GM12878 (cell line): ENCODE measurements around the gene RAMP1. TPM values are rescaled to one million over a fixed set of nuclear protein-coding genes. Genes with fewer than 3 reads are reported as not detected.

Experiments
- ATF7 ChIP-seq: fragments of 450-650 bp; IDR thresholded peaks from 2 replicates; pipeline ENCODE4 v1.6.1; 2016; ENCODE audit warnings: low read depth, mild to moderate bottlenecking
- CBFB ChIP-seq: IDR thresholded peaks from 2 replicates; pipeline ENCODE4 v1.6.1; 2016; ENCODE audit warnings: antibody characterized with exemption, low read depth
- EP300 ChIP-seq, 2 experiments: fragments of 150-350 bp in 1 of 2; IDR thresholded peaks; 2 replicates each; pipeline ENCODE4 v1.6.1; 2011 to 2012; ENCODE audit warnings: low read depth in 2 of 2, low read length in 2 of 2, borderline replicate concordance in 1 of 2, improper control_type of control experiment in 1 of 2, inconsistent platforms in 1 of 2; ENCODE audit not compliant: control insufficient read depth in 1 of 2
- IKZF1 ChIP-seq: fragments of 450-650 bp; conservative IDR thresholded peaks from 2 replicates; pipeline ENCODE4 v1.6.1; 2017; ENCODE audit warnings: antibody characterized with exemption, mild to moderate bottlenecking
- MYC ChIP-seq: IDR thresholded peaks from 2 replicates; pipeline ENCODE4 v1.6.1; 2011; ENCODE audit warnings: mild to moderate bottlenecking, low read length, moderate library complexity, inconsistent platforms; ENCODE audit not compliant: insufficient read depth, insufficient replicate concordance, insufficient read length, severe bottlenecking
- RBBP5 ChIP-seq: fragments of 200-600 bp; sonication (generic); conservative IDR thresholded peaks from 2 replicates; pipeline ENCODE4 v1.6.1; 2016
- SUZ12 ChIP-seq: fragments of 200-600 bp; sonication (generic); IDR thresholded peaks from one replicate; pipeline ENCODE4 v1.6.1; 2018; ENCODE audit warnings: antibody characterized with exemption, mild to moderate bottlenecking; ENCODE audit not compliant: unreplicated experiment
- TAF1 ChIP-seq: IDR thresholded peaks from 2 replicates; pipeline ENCODE4 v1.6.1; 2011; ENCODE audit warnings: mild to moderate bottlenecking, low read depth, low read length, borderline replicate concordance
- TBL1XR1 ChIP-seq: IDR thresholded peaks from 2 replicates; pipeline ENCODE4 v1.6.1; 2012; ENCODE audit warnings: low read depth, low read length, improper control_type of control experiment
- USF1 ChIP-seq: IDR thresholded peaks from 2 replicates; pipeline ENCODE4 v1.6.1; 2011; ENCODE audit warnings: borderline replicate concordance, low read depth, mild to moderate bottlenecking, moderate library complexity, mixed read lengths, low read length; ENCODE audit not compliant: insufficient read depth; ENCODE audit errors: extremely low read length
- WRNIP1 ChIP-seq: IDR thresholded peaks from 2 replicates; pipeline ENCODE4 v1.6.1; 2011; ENCODE audit warnings: low read depth, low read length, improper control_type of control experiment, borderline replicate concordance
- ZBTB11 ChIP-seq: fragments of 450-650 bp; formaldehyde crosslinking; IDR thresholded peaks from 2 replicates; pipeline ENCODE4 v1.5.0; 2022; ENCODE audit warnings: mild to moderate bottlenecking, missing genetic modification characterization
- ZNF217 ChIP-seq: fragments of 450-650 bp; IDR thresholded peaks from 2 replicates; pipeline ENCODE4 v1.6.1; 2017; ENCODE audit warnings: antibody characterized with exemption, mild to moderate bottlenecking
- polyA plus RNA-seq, 11 experiments: library from polyadenylated mRNA; depleted of rRNA in 4 of 11; unstranded in 6 of 11; stranded (reverse) in 5 of 11; fragments of >200 nt; fragmentation: Nextera tagmentation in 4 of 11; fragmentation: Illumina TruSeq in 1 of 11; extraction: Ambion mirVana in 4 of 11; extraction: Trizol in 1 of 11; gene quantifications; 1 replicate in 1 of 11; 2 replicates in 10 of 11; pipeline versions ENCODE4 v1.2.1 to v1.2.3, GENCODE V29; 2011 to 2016; ENCODE audit warnings: inconsistent platforms in 2 of 11, missing spikeins in 2 of 11, low read depth in 1 of 11
- total RNA-seq, 4 experiments: library from RNA; depleted of rRNA in 3 of 4; stranded (reverse); fragments of >200 nt in 3 of 4; fragmentation: Illumina TruSeq in 1 of 4; extraction: Trizol in 1 of 4; gene quantifications; 2 replicates each; pipeline versions ENCODE4 v1.2.1 to v1.2.3, GENCODE V29; 2013 to 2021
- TF ChIP-seq, protein P1 (sequence below): fragments of 450-650 bp; IDR thresholded peaks from 2 replicates; pipeline ENCODE4 v1.6.1; 2017; ENCODE audit warnings: mild to moderate bottlenecking, moderate library complexity
- TF ChIP-seq, protein P2 (sequence below): fragments of 450-650 bp; IDR thresholded peaks from 2 replicates; pipeline ENCODE4 v1.6.1; 2017; ENCODE audit warnings: mild to moderate bottlenecking, moderate library complexity

The RAMP1 gene
- total and polyA plus RNA-seq, 10 of the 15 experiments (the other 5 are each of a cell fraction or from before 2014, with no cell fraction given) = 0.11 to 0.19 (median 0.12) TPM; not detected in 7

DNA sequence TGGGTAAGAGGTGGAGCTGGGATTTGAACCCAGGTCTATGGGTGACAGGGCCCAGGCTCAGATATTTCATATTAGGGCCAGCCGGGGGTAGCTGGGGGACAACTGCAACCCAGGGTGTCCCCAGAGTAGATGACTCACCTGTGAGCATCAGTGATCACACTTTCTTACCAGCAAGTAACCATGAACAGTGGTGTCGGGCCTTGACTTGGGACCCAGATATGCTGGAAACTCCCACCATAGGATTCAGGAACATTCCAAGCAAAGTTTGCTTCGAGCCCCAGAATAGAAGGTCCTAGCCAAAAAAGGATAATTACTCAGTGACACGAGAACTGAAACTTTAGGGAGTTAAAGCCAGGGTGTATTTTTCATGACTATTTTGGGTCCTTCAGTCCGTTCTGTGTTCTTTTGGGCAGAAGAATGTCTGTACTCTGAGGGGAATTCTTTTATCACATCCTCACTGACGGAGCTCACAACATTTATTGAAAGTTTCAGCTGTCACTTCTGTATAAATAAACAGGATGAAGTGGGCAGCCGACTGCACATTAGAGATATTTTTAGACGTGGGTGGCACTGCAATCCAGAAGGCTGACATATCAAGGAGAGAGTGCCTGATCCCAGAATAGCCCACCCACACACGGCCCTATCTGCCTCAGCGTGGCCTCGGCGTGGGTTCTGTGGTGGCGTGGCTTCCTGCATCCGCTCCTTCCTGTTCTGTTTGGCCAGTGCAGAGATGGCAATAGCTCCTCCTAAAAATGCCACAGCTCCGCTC is 45.6 kb downstream of the RAMP1 start (continued):
- no peak for TF ChIP-seq ZBTB11 (CRISPR knock-in tag)
- TF ChIP-seq, protein P1, sequence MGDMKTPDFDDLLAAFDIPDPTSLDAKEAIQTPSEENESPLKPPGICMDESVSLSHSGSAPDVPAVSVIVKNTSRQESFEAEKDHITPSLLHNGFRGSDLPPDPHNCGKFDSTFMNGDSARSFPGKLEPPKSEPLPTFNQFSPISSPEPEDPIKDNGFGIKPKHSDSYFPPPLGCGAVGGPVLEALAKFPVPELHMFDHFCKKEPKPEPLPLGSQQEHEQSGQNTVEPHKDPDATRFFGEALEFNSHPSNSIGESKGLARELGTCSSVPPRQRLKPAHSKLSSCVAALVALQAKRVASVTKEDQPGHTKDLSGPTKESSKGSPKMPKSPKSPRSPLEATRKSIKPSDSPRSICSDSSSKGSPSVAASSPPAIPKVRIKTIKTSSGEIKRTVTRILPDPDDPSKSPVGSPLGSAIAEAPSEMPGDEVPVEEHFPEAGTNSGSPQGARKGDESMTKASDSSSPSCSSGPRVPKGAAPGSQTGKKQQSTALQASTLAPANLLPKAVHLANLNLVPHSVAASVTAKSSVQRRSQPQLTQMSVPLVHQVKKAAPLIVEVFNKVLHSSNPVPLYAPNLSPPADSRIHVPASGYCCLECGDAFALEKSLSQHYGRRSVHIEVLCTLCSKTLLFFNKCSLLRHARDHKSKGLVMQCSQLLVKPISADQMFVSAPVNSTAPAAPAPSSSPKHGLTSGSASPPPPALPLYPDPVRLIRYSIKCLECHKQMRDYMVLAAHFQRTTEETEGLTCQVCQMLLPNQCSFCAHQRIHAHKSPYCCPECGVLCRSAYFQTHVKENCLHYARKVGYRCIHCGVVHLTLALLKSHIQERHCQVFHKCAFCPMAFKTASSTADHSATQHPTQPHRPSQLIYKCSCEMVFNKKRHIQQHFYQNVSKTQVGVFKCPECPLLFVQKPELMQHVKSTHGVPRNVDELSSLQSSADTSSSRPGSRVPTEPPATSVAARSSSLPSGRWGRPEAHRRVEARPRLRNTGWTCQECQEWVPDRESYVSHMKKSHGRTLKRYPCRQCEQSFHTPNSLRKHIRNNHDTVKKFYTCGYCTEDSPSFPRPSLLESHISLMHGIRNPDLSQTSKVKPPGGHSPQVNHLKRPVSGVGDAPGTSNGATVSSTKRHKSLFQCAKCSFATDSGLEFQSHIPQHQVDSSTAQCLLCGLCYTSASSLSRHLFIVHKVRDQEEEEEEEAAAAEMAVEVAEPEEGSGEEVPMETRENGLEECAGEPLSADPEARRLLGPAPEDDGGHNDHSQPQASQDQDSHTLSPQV = no peak
- TF ChIP-seq ATF7 = peak; percentile 62; the same call in 1 of the 2 replicates
- TF ChIP-seq, protein P2, sequence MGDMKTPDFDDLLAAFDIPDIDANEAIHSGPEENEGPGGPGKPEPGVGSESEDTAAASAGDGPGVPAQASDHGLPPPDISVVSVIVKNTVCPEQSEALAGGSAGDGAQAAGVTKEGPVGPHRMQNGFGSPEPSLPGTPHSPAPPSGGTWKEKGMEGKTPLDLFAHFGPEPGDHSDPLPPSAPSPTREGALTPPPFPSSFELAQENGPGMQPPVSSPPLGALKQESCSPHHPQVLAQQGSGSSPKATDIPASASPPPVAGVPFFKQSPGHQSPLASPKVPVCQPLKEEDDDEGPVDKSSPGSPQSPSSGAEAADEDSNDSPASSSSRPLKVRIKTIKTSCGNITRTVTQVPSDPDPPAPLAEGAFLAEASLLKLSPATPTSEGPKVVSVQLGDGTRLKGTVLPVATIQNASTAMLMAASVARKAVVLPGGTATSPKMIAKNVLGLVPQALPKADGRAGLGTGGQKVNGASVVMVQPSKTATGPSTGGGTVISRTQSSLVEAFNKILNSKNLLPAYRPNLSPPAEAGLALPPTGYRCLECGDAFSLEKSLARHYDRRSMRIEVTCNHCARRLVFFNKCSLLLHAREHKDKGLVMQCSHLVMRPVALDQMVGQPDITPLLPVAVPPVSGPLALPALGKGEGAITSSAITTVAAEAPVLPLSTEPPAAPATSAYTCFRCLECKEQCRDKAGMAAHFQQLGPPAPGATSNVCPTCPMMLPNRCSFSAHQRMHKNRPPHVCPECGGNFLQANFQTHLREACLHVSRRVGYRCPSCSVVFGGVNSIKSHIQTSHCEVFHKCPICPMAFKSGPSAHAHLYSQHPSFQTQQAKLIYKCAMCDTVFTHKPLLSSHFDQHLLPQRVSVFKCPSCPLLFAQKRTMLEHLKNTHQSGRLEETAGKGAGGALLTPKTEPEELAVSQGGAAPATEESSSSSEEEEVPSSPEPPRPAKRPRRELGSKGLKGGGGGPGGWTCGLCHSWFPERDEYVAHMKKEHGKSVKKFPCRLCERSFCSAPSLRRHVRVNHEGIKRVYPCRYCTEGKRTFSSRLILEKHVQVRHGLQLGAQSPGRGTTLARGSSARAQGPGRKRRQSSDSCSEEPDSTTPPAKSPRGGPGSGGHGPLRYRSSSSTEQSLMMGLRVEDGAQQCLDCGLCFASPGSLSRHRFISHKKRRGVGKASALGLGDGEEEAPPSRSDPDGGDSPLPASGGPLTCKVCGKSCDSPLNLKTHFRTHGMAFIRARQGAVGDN = no peak; the same call in 1 of the 2 replicates
- no peak for TF ChIP-seq SUZ12
- TF ChIP-seq ZNF217 = 0 out of 2 replicates have a peak, but pooled peaks have one; percentile 31
- TF ChIP-seq MYC = no peak
- 0 out of 2 replicates have a peak, but pooled peaks have one; percentile 25 for TF ChIP-seq TBL1XR1
- TF ChIP-seq WRNIP1 = no peak
- TF ChIP-seq USF1 = no peak
- no peak for TF ChIP-seq CBFB
- peak; percentile 97 for TF ChIP-seq IKZF1
- peak; percentile 74 to 76; a peak in 2 of 4 replicates for TF ChIP-seq EP300 (IDR thresholded peaks at IDR 0.05; ENCODE audit: borderline replicate concordance in 1 of 2, control insufficient read depth in 1 of 2, low read depth in 2 of 2, low read length in 2 of 2)
- no peak for TF ChIP-seq TAF1
- TF ChIP-seq RBBP5 = no peak
